Hematopoietic multipotent progenitor cell treated with erythropoietin and hydrocortisone succinate and interleukin-3 and kit ligand, for 4 days (in vitro differentiated cells): Measurements from ENCODE around the gene JAM3.
"Not testable (repeated sequence)": the region's sequence is repeated elsewhere in the genome, so short reads cannot be mapped to it uniquely, and the experiment has no call there.

Source experiments
- DNase-seq: peaks from one replicate; pipeline ENCODE4 v3.0.0-alpha.2; 2015

JAM3 gene

GRCh38 chr11:134063991-134064747 lies 4.7 kb upstream of the JAM3 start:
- no peak for DNase-seq

DNA sequence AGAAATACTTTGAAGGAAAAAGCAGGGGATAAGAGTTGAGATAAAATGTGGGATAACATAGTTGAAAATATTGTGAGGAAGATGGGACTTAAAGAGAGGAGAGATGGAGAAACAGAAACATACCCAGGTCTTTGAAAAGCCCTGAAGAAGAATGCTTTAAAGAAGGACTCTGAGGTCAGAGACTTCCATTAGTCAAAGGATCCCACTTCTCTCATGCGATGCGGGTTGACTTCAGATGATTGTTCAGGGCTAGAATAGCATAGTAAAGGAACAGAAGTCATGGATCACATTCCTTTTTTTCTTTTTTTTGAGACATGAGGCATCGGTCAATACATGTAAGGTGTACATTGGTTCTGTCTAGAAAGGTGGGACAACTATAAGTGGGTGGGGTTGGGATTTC lies 3.5 kb upstream of the JAM3 start:
- DNase-seq = no peak

DNA sequence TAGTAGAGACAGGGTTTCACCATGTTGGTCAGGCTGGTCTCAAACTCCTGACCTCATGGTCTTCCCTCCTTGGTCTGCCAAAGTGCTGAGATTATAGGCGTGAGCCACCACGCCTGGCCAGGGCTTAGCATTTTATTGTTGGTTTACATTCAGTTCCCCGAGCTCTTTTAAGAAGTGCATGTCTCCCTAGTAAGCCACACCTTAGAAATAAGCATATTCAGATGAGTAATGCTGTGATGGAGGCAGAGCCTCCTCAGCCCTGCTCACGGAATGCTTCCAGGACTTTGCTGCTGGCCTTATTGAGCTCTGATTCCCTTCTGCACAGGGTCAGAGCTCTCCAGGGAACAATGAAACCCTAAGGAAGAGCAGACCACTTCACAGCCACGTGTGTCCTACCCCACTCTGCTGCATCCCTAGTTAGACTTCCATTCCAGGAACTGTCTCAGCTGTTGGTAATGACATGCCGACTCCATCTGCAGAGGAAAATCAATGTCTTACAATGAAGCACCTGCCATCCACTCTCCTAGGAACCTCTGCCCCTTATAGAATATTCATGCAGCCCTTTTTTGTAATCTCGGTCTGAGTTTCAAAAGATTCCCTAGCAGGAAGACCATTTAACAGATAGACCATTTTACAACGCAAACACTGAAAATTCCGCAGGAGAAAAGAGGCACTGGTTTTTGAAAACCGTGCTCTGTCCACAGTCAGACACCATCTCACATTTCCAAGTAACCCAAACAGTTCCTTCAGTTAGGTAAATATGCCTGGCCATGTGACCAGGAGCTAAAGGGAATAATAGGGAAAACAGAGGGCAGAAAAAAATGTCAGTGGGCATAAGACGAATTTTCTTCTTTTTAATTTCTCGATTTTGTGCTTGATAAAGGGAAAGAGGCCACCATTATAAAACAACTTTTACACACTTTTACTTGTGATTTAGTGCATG lies 1.7 kb upstream of the JAM3 start:
- no peak for DNase-seq

GRCh38 chr11:134069426-134070341 lies 812 bp downstream of the JAM3 start:
- DNase-seq = no peak

DNA sequence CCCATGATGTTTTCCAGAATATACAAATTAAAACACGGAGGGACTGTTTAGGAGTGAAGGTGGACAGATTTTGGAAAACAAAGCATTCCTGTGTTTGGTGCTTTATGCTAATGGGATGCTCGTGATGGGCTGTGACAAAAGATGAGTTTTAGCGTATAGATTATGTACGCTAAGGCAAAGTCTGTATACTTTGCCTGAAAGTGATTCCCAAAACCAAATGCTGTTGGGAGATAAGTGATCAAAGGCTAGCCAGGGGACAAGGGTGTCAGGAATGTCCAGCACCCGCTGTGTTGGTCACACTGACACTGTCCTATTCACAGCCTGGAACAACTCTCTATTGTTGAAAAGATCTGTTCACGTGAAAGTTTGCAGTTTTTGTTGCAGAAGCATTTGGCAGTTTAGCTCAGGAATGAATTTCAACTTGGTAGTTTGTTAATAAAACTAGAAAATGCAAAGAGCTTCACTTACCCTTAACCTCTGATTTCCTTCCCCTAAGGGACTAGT lies 1.5 kb downstream of the JAM3 start:
- DNase-seq = no peak

DNA sequence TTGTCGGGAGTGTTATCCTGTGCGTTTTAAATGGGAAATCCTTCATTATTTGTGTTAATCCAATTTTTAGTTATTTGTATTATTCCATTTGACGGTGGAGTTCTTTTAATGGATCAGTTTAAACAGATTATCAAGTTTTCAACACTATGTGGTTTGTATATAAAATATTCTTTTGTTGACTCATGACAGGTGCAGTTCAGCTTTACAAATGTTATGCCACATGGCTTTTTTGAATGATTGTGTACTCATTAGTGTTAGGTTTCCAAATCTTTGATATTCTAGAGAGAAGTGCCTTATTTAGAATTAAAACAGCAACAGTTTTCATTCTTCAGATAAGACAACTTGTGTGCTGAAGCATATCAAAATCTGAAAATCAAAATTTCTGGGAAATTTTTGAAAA lies 2.4 kb downstream of the JAM3 start:
- DNase-seq = no peak

DNA sequence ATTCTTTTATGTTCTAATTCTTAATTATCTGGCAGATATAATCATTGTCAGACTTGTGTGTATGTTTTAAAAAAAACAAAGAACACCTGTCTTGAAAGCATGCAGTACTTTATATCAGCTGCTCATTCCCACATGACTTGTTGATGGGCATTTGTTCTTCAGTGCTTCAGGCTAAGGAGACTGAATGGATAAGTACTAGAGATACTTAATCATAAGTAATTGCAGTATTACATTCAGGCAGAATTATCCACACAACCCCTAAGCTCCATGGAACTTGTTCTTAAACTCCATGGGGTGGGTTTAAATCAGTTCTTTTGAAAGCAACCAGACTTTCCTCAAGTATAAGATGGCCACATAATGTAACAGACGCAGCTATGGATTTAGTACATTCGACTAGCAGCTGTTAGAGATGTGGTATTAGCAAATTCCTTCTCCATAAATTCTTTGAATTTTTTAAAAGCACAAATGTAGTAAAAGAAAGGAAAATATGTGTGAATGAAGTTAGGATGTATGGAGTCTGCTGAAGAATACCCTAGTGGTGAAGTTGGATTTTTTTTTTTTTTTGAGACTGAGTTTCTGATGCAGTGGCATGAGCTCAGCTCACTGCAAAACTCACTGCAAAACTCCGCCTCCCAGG lies 3.0 kb downstream of the JAM3 start:
- DNase-seq = no peak

DNA sequence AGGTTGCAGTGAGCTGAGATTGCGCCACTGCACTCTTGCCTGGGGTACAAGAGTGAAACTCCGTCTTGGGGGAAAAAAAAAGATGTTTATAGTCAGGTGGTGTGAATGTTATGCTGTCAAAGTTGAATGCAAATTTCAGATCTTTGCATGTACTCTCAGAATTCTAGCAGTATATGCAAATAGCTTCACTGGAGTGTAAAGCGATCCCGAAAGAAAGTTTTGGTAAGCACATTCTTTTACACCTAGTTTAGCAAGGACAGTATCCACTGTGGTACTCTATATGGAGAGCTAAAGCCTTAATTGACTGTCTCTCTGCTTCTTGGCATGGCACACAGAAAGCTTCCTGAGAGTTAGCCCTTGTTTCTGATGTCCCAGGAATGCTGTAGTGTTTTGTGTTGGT lies 4.0 kb downstream of the JAM3 start:
- no peak for DNase-seq

GRCh38 chr11:134074346-134074745 lies 5.5 kb downstream of the JAM3 start:
- DNase-seq = no peak

- no peak for DNase-seq
Observed at GRCh38 chr11:134074766-134075165, 5.9 kb downstream of the JAM3 start.

DNA sequence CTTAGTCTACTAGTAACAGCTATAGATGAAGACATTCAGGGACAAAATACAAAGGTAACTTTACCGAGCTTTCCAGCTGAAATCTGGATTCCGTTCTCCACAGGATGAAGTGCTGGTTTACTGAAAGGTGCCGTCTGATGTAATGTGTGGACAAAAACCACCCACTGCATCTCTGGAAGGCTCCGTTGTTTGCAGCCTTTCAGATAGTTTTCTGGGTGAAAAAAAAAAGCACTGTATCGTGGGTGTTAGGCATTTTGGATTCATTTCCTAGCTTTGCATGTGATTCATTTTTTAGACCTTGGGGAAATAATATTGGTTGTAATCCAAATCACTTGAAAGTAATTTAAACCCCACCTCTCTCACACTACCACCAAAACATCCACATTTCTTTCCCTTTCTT lies 10.4 kb downstream of the JAM3 start:
- DNase-seq = no peak

DNA sequence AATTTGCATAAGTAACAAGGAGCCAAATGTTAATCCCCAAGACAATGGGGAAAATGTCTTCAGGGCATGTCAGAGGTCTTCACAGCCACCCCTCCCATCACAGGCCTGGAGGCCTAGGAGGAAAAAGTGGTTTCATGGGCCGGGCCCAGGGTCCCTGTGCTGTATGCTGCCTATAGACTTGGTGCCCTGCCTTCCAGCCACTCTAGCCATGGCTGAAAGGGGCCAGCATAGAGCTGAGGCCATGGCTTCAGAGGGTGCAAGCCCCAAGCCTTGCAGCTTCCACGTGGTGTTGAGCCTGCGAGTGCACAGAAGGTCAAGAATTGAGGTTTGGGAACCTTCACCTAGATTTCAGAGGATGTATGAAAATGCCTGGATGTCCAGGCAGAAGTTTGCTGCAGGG lies 12.4 kb downstream of the JAM3 start:
- DNase-seq = not testable (repeated sequence)

DNA sequence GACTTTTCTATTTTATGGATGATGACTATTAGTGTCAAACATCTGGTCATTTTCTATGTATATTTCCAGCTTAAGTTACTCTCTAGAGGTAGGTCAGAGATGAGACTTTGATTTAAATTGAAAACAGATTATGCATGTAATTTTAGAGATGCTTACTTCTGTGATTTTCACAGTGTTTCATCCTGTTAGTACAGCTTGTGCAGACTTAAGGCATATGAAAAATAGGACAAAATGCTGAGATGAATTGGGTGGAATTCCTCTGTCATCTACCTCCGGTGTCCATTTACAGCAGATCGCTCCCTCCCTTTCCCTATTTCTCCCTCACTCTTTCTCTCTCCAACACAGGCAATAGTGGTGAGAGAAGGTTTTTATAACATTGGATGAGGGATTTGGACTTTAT lies 14.1 kb downstream of the JAM3 start:
- DNase-seq = no peak

DNA sequence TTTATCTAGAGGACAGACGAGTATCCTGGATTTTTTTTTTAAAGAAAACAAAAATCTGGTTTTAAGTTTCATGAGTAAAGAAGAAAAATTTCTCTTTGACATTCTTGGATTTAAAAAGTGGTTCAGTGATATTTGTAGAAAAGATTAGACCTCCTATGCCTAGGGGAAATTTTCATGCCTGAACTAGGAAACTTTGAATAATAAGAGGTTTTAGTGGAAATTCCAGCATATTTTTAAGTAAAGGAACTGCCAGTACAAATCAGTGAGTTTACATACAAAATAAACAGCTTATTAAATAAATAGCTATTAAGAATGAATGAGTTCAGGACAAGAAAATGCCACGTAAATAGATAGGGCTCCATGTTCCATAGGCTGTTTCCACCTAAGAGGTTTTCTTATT lies 17.5 kb downstream of the JAM3 start:
- no peak for DNase-seq

- not testable (repeated sequence) for DNase-seq
Observed at GRCh38 chr11:134092006-134092405, 23.1 kb downstream of the JAM3 start.

DNA sequence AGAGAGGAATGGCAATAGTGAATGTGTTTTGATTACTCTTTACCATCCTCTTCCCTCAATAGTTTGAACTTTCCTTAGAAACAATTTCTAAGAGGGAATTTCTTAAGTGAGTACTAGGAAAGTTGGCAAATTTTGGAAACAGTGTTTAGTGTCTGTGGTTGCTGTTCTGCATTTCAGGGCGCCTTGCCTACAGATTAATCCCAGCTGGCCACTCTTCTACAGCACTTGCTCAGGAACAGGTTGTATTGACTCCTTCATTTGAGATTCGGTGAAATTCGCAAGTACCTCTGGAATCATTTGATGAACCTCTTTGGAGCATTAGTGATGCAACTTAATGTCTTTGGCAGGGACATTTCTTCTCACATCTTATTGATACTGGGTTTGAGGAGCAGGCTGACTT lies 28.3 kb downstream of the JAM3 start:
- DNase-seq = no peak

DNA sequence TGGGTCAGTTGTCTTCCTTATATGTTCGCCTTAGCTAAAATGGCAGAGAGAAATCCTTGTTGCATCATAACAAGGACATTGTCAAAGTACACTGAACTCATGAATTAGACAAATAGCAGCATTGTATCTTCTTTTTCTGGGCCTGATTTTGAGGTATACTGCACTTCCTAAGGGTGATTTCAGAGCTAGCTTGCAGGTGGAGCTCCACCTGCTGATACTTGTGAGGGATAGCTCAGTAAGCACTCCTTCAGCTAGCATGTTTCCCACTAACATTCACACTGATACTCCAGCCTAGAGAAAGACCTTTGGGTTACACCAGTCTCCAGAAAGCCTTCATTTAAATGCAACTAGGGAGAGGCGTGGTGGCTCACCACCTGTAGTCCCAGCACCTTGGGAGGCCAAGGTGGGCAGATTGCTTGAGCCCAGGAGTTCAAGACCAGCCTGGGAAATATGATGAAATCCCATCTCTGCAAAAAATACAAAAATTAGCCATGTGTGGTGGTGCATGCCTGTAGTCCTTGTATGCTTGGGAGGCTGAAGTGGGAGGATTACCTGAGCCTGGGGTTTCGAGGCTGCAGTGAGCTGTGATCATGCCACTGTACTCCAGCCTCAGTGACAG lies 29.8 kb downstream of the JAM3 start:
- peak; percentile 48 for DNase-seq

DNA sequence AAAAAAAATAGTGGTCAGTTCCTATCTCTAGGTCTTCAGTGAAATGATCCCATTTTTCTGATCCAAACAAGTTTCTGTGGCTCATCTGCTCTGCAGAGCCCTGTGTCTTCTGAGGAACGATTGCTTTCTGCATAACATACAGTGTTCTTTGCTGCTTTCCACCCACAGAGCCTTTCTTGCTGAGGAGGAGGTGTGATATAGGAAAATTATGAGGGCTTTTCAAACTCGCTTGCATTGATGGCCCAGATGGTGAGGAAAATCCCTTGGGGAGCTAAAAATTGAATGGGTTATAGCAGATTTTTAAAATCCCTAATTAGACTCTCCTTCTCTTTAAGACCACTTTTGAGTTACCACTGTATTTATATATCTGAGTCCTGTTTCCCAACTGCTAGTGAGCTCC lies 31.3 kb downstream of the JAM3 start:
- DNase-seq = no peak

DNA sequence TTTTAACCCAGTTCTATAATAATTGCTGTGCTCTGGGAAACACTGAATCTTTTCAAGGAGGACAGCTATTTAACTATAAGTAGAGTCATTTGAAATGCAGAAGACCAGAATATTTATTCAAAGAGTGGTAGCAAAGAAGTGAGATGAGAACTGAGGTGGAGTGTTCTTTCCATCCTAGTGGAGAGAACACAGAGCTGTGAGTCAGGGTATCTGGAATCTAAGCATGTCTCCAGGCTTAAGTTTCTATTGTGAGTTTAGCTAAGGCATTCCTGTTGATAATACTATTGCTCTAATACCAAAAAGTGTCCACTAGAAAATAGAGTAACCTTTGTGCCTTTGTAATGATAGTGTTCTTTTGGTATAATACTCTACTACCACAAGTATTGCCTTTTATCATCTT lies 32.4 kb downstream of the JAM3 start:
- DNase-seq = no peak

DNA sequence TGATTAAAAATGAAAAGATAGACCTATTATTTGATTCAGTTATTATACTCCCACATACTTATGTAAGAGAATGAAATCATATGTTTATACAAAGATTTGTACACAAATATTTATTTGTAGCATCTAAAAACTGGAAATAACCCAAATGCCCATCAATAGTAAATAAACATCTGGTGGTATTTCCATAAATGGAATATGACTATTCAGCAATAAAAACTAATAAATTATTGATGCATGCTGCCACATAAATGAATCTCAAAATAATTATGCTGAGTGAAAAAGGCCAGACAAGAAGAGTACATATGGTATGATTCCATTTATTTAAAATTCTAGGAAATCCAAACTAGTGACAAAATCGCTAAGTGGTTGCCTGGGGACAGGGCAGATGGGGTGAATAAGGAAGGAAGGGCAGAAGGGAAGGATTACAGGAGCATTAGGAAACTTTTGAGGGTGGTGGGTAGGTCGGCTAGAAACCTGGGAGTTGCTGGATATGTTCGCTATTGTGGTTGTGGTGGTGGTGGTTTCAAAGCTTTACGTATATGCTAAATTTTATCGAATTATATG lies 41.5 kb downstream of the JAM3 start:
- no peak for DNase-seq

GRCh38 chr11:134113787-134114186 lies 44.9 kb downstream of the JAM3 start:
- not testable (repeated sequence) for DNase-seq

- no peak for DNase-seq
Observed at GRCh38 chr11:134116210-134116609, 47.3 kb downstream of the JAM3 start.
